Measurements from ENCODE around the gene SNX21. TPM values are rescaled to one million over a fixed set of nuclear protein-coding genes. Genes with fewer than 3 reads are reported as not detected.
A peak's percentile ranks its signal among the peaks of the same experiment; 100 is the strongest.

Gene SNX21
- total RNA-seq, 1 experiment from 2014 or later: 25.7 TPM

DNA sequence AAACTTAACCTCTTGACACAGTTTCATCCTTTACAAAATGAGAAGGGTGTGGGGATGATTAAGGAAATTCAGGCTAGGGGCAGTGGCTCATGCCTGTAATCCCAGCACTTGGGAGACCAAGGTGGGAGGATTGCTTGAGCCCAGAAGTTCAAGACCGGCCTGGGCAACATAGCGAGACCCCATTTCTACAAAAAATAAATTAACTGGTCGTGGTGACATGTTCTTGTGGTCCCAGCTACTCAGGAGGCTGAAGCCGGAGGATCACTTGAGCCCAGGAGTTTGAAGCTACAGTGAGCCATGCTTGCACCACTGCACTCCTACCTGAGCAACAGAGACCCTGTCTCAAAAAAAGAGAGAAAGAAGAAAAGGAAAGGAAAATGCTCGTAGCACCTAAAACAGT is 32.9 kb downstream of the SNX21 start:
- POLR2A ChIA-PET: no interaction called here
- ATAC-seq (no peak), DNase-seq (ENCODE audit: low read depth, low spot score) (no peak)
- Histone ChIP-seq H3K4me1 (ENCODE audit: control insufficient read depth, insufficient read depth, low read length) (peaks cover 7% of the 10 kb centered on the region; the same call in 1 of the 2 replicates), H3K36me3 (ENCODE audit: control insufficient read depth, insufficient read depth, low read length) (no peaks in the 10 kb centered on the region), H3K27me3 (ENCODE audit: control insufficient read depth, insufficient read depth, low read length) (no peaks in the 10 kb centered on the region), H3K4me3 (ENCODE audit: low read depth in 2 of 2, low read length in 2 of 2) (no peak overlapping the region), H3K9me3 (ENCODE audit: control insufficient read depth, insufficient read depth, low read depth, low read length) (no peaks in the 10 kb centered on the region), H3K27ac (ENCODE audit: low read length) (no peak overlapping the region)
- no TSS peak for BruUV-seq (replicated peaks)
- intact Hi-C loops (cut with micrococcal nuclease; ENCODE audit: unreplicated experiment) (no loop called here), in situ Hi-C loops (cut with HindIII; ENCODE audit: low pct_unique_long_range_greater_than_20kb, low sequenced_read_pairs) (no loop called here)
- CTCF ChIA-PET: no interaction called here
- TF ChIP-seq TCF7L2 (IDR thresholded peaks at IDR 0.05; ENCODE audit: low read depth, low read length) (no peak), REST (IDR thresholded peaks at IDR 0.05; ENCODE audit: insufficient read depth in 1 of 2, low read depth in 2 of 2, low read length in 1 of 2) (no peak), SIN3A (IDR thresholded peaks at IDR 0.05; ENCODE audit: borderline replicate concordance, insufficient read depth, low read depth, low read length) (no peak), POLR2AphosphoS5 (IDR thresholded peaks at IDR 0.05; ENCODE audit: low read depth, low read length) (no peak)
- TF ChIP-seq, protein P1, sequence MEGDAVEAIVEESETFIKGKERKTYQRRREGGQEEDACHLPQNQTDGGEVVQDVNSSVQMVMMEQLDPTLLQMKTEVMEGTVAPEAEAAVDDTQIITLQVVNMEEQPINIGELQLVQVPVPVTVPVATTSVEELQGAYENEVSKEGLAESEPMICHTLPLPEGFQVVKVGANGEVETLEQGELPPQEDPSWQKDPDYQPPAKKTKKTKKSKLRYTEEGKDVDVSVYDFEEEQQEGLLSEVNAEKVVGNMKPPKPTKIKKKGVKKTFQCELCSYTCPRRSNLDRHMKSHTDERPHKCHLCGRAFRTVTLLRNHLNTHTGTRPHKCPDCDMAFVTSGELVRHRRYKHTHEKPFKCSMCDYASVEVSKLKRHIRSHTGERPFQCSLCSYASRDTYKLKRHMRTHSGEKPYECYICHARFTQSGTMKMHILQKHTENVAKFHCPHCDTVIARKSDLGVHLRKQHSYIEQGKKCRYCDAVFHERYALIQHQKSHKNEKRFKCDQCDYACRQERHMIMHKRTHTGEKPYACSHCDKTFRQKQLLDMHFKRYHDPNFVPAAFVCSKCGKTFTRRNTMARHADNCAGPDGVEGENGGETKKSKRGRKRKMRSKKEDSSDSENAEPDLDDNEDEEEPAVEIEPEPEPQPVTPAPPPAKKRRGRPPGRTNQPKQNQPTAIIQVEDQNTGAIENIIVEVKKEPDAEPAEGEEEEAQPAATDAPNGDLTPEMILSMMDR (IDR thresholded peaks at IDR 0.05): no peak

DNA sequence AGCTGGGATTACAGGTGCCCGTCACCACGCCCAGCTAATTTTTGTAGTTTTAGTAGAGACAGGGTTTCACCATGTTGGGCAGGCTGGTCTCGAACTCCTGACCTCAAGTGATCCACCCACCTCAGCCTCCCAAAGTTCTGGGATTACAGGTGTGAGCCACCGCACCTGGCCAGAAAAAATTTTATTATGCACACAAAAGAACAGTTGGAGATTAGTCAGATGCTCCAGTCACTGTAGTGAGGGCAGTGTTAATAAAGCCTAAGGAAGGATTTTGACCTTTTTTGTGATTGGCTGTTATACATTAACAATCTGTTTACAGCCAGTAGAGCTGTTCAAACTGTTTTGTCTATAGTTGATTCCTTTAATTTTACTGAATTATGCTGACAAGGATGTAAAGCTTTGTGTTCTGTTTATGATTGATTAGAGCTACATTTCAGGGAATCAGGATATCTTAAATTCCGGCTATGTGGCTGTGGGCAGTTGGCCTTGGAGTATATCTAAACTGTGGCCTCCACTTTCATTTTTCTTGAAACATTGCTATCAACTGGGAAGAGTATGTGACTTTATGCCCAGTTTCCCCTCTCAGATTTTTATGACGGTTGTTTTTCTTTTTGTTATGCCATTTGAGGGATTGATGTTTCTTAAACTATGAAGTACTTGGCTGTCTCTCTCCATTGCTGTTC is 33.7 kb downstream of the SNX21 start:
- ATAC-seq (peak; percentile 64), DNase-seq (ENCODE audit: low read depth, low spot score) (no peak)
- Histone ChIP-seq H3K36me3 (ENCODE audit: control insufficient read depth, insufficient read depth, low read length) (no peaks in the 10 kb centered on the region), H3K27ac (ENCODE audit: low read length) (peak overlapping the region; percentile 27; the same call in 1 of the 2 replicates), H3K4me3 (ENCODE audit: low read depth in 2 of 2, low read length in 2 of 2) (no peak overlapping the region), H3K27me3 (ENCODE audit: control insufficient read depth, insufficient read depth, low read length) (no peaks in the 10 kb centered on the region), H3K9me3 (ENCODE audit: control insufficient read depth, insufficient read depth, low read depth, low read length) (no peaks in the 10 kb centered on the region), H3K4me1 (ENCODE audit: control insufficient read depth, insufficient read depth, low read length) (peaks cover 7% of the 10 kb centered on the region; the same call in 1 of the 2 replicates)
- intact Hi-C loops (cut with micrococcal nuclease; ENCODE audit: unreplicated experiment): no loop called here
- ChIA-PET CTCF (no interaction called here), POLR2A (no interaction called here)
- BruUV-seq (replicated peaks): no TSS peak
- TF ChIP-seq POLR2AphosphoS5 (IDR thresholded peaks at IDR 0.05; ENCODE audit: low read depth, low read length) (no peak), SIN3A (IDR thresholded peaks at IDR 0.05; ENCODE audit: borderline replicate concordance, insufficient read depth, low read depth, low read length) (no peak), REST (IDR thresholded peaks at IDR 0.05; ENCODE audit: insufficient read depth in 1 of 2, low read depth in 2 of 2, low read length in 1 of 2) (no peak), TCF7L2 (IDR thresholded peaks at IDR 0.05; ENCODE audit: low read depth, low read length) (no peak)
- TF ChIP-seq, protein P1 (IDR thresholded peaks at IDR 0.05): no peak
- in situ Hi-C loops (cut with HindIII; ENCODE audit: low pct_unique_long_range_greater_than_20kb, low sequenced_read_pairs): no loop called here

Measured in Panc1 (cell line).